ENCODE data around the gene RAB11A. TPM values are rescaled to one million over a fixed set of nuclear protein-coding genes. Genes with fewer than 3 reads are reported as not detected.

The RAB11A gene
- total RNA-seq, 1 experiment from 2014 or later = 232 TPM

DNA sequence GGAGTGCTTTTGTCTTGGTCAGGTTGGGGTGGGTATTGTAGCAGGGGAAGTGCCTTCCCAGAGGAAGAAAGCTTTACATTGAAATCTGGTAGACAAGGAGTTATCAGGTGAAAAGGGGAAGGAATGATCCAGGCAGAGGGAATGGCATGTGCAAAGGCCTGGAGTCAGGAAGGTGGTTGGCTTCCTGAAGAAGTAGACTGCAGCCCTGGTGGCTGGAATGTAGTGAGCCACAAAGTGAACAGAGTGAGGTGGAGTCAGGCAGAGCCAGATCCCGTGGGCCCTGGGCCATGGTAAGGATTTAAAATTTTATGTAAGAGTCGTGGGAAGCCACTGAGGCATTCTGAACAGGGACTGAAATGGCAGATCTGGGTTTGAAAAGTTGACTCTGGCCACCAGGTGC, 58.3 kb downstream of the RAB11A start:
- no peak overlapping the region for H3K27ac Mint-ChIP-seq (ENCODE audit: unreplicated experiment)
- H3K4me1 Mint-ChIP-seq (ENCODE audit: low read depth, unreplicated experiment) = no peaks in the 10 kb centered on the region
- H3K9me3 Mint-ChIP-seq (ENCODE audit: unreplicated experiment) = no peaks in the 10 kb centered on the region
- ChIA-PET CTCF (no interaction called here), POLR2A (no interaction called here)
- H3K27me3 Mint-ChIP-seq (ENCODE audit: insufficient read depth, unreplicated experiment) = no peaks in the 10 kb centered on the region
- H3K4me3 ChIP-seq (ENCODE audit: low read depth, low read length) = no peak overlapping the region
- no peaks in the 10 kb centered on the region for H3K36me3 Mint-ChIP-seq (ENCODE audit: insufficient read depth, unreplicated experiment)
- DNase-seq = peak in 1 of 2 experiments; percentile 22
- no peak overlapping the region for H3K4me3 Mint-ChIP-seq (ENCODE audit: unreplicated experiment)
- no peaks in the 10 kb centered on the region for H3K4me1 ChIP-seq
- intact Hi-C loops (cut with micrococcal nuclease; ENCODE audit: unreplicated experiment) = no loop called here
- no TSS peak for BruUV-seq (replicated peaks)
- no peaks in the 10 kb centered on the region for H3K27me3 ChIP-seq (replicated peaks; ENCODE audit: control insufficient read depth, insufficient read depth, low read length)
- no peaks in the 10 kb centered on the region for H3K9me3 ChIP-seq
- H3K36me3 ChIP-seq (ENCODE audit: control insufficient read depth, insufficient read depth, low read length) = no peaks in the 10 kb centered on the region
- TF ChIP-seq, protein P1, sequence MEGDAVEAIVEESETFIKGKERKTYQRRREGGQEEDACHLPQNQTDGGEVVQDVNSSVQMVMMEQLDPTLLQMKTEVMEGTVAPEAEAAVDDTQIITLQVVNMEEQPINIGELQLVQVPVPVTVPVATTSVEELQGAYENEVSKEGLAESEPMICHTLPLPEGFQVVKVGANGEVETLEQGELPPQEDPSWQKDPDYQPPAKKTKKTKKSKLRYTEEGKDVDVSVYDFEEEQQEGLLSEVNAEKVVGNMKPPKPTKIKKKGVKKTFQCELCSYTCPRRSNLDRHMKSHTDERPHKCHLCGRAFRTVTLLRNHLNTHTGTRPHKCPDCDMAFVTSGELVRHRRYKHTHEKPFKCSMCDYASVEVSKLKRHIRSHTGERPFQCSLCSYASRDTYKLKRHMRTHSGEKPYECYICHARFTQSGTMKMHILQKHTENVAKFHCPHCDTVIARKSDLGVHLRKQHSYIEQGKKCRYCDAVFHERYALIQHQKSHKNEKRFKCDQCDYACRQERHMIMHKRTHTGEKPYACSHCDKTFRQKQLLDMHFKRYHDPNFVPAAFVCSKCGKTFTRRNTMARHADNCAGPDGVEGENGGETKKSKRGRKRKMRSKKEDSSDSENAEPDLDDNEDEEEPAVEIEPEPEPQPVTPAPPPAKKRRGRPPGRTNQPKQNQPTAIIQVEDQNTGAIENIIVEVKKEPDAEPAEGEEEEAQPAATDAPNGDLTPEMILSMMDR (IDR thresholded peaks at IDR 0.05; ENCODE audit: insufficient read depth in 1 of 2, low read depth in 1 of 2, low read length in 1 of 2, severe bottlenecking in 1 of 2, unreplicated experiment in 1 of 2) = peak in 1 of 2 experiments; percentile 32

DNA sequence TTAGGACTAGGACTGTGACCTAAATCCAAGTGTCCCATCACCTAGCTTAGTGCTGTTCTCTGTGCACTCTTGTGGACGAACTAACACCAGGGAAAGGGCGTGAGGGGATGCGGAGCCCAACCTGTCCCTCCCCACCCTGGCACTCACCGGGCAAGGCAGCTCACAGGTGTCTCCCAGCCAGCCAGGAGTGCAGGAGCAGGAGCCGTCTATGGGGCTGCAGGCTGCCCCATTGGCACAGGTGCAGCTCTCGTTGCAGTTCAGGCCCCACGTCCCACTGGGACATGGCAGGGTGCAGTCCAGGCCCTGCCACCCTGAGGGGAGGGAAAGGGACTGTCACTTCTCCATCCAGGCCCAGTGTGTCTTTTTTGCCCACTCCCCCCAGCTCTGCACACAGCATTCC, 60.3 kb downstream of the RAB11A start:
- TF ChIP-seq, protein P1 (IDR thresholded peaks at IDR 0.05; ENCODE audit: insufficient read depth in 1 of 2, low read depth in 1 of 2, low read length in 1 of 2, severe bottlenecking in 1 of 2, unreplicated experiment in 1 of 2) = no peak
- Histone ChIP-seq H3K36me3 (ENCODE audit: control insufficient read depth, insufficient read depth, low read length) (no peaks in the 10 kb centered on the region), H3K27me3 (replicated peaks; ENCODE audit: control insufficient read depth, insufficient read depth, low read length) (no peaks in the 10 kb centered on the region), H3K4me1 (no peaks in the 10 kb centered on the region), H3K4me3 (ENCODE audit: low read depth, low read length) (no peak overlapping the region), H3K9me3 (no peaks in the 10 kb centered on the region)
- Mint-ChIP-seq H3K4me1 (ENCODE audit: low read depth, unreplicated experiment) (no peaks in the 10 kb centered on the region), H3K27ac (ENCODE audit: unreplicated experiment) (no peak overlapping the region), H3K36me3 (ENCODE audit: insufficient read depth, unreplicated experiment) (no peaks in the 10 kb centered on the region), H3K9me3 (ENCODE audit: unreplicated experiment) (no peaks in the 10 kb centered on the region), H3K4me3 (ENCODE audit: unreplicated experiment) (no peak overlapping the region), H3K27me3 (ENCODE audit: insufficient read depth, unreplicated experiment) (no peaks in the 10 kb centered on the region)
- POLR2A ChIA-PET = interaction anchor here (0.6 kb wide), 1 partner anchor 92 kb away, joined by 5 read pairs; no protein-coding TSS in a partner anchor
- BruUV-seq (replicated peaks) = no TSS peak
- DNase-seq = no peak
- CTCF ChIA-PET = interaction anchor here (0.9 kb wide), 1 partner anchor 319 kb away, joined by 3 read pairs; the partner anchor contains the start of gene INTS14
- intact Hi-C loops (cut with micrococcal nuclease; ENCODE audit: unreplicated experiment) = no loop called here

DNA sequence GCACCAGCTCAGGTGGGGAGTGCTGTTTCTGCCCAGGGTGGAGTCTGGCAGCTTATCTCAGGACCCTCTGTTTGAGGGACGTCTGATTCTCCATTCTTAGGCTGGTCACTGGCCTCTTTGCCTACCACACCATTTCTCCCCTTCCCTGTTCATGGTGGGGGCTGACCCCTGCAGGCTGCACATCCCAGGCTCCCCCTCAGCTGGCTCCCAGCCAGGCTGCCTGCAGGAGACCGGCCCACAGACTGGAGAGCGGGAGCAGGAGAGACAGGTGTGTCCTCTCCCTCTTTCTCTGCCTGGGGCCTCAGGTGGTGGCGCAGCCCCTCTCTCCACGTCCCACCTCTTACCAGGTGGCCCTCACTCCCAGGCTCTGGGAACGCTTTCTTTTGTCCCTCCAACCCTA, 60.8 kb downstream of the RAB11A start:
- TF ChIP-seq, protein P1 (IDR thresholded peaks at IDR 0.05; ENCODE audit: insufficient read depth in 1 of 2, low read depth in 1 of 2, low read length in 1 of 2, severe bottlenecking in 1 of 2, unreplicated experiment in 1 of 2) = no peak
- Mint-ChIP-seq H3K4me3 (ENCODE audit: unreplicated experiment) (no peak overlapping the region), H3K27me3 (ENCODE audit: insufficient read depth, unreplicated experiment) (no peaks in the 10 kb centered on the region), H3K36me3 (ENCODE audit: insufficient read depth, unreplicated experiment) (no peaks in the 10 kb centered on the region), H3K27ac (ENCODE audit: unreplicated experiment) (no peak overlapping the region), H3K4me1 (ENCODE audit: low read depth, unreplicated experiment) (no peaks in the 10 kb centered on the region), H3K9me3 (ENCODE audit: unreplicated experiment) (no peaks in the 10 kb centered on the region)
- no TSS peak for BruUV-seq (replicated peaks)
- Histone ChIP-seq H3K27me3 (replicated peaks; ENCODE audit: control insufficient read depth, insufficient read depth, low read length) (no peaks in the 10 kb centered on the region), H3K4me3 (ENCODE audit: low read depth, low read length) (no peak overlapping the region), H3K36me3 (ENCODE audit: control insufficient read depth, insufficient read depth, low read length) (no peaks in the 10 kb centered on the region), H3K4me1 (no peaks in the 10 kb centered on the region), H3K9me3 (no peaks in the 10 kb centered on the region)
- no peak for DNase-seq
- intact Hi-C loops (cut with micrococcal nuclease; ENCODE audit: unreplicated experiment) = no loop called here
- ChIA-PET POLR2A (no interaction called here), CTCF (interaction anchor here (0.6 to 0.9 kb wide), 2 partner anchors 155 to 319 kb away, joined by 3 read pairs; partner anchors contain the start of gene INTS14)
